ENCODE results near the gene SIN3A.
A peak's percentile ranks its signal among the peaks of the same experiment; 100 is the strongest.
"Not testable (repeated sequence)": the region's sequence is repeated elsewhere in the genome, so short reads cannot be mapped to it uniquely, and the experiment has no call there.

SIN3A gene

GRCh38 chr15:75356006-75356405, 95.5 kb downstream of the SIN3A start:
- DNase-seq = no peak

DNA sequence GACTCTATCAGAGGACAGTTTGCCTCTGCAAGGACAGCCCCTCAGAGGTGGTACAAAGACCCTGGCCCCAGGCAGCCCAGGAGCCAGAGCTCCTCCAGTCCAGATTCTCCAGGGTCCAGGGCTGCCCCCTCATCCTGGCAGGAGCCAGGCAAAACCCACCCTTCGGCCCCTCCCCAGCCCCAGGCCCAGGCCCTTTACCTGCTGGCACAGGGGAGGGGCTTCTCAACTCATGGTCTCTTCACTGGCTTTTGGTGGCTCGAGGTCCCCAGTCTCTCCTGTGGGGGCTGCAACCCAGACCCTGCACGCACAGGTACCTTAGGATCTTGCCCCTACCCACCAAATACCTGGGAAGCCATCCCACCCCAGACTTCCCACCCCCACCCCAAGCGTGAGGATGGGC, 96.1 kb downstream of the SIN3A start:
- no peak for DNase-seq

DNA sequence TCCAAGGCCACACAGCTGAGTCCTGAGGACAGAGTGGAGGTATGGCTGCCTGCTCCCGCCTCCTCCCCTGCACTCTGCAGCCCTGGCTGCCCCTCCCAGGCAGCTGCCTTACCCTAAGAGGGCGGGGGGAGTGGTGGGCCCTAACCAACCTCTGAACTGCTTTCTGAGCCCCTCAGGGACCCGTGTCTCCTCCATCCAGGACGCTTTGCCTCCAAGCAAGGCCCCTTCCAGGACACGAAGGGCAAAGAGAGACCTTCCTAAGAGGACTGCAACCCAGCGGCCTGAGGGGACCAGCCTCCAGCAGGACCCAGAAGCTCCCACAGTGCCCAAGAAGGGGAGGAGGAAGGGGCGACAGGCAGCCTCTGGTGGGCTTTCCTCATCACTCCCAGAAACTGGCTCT, 97.0 kb downstream of the SIN3A start:
- no peak for DNase-seq

DNA sequence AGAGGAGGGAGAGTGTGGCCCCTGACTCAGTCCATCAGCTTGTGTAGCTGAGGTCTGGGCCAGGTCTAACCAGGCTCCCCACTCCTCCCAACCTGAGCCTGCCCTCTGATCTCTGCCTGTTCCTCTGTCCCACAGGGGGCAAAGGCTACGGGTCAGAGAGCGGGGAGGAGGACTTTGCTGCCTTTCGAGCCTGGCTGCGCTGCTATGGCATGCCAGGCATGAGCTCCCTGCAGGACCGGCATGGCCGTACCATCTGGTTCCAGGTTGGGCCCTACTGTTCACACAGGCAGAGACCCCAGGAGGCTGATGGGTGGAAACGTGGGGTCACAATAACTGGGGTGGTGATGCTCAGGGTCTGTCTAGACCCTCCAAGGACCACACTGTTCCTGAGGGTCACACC, 97.9 kb downstream of the SIN3A start:
- no peak for DNase-seq

DNA sequence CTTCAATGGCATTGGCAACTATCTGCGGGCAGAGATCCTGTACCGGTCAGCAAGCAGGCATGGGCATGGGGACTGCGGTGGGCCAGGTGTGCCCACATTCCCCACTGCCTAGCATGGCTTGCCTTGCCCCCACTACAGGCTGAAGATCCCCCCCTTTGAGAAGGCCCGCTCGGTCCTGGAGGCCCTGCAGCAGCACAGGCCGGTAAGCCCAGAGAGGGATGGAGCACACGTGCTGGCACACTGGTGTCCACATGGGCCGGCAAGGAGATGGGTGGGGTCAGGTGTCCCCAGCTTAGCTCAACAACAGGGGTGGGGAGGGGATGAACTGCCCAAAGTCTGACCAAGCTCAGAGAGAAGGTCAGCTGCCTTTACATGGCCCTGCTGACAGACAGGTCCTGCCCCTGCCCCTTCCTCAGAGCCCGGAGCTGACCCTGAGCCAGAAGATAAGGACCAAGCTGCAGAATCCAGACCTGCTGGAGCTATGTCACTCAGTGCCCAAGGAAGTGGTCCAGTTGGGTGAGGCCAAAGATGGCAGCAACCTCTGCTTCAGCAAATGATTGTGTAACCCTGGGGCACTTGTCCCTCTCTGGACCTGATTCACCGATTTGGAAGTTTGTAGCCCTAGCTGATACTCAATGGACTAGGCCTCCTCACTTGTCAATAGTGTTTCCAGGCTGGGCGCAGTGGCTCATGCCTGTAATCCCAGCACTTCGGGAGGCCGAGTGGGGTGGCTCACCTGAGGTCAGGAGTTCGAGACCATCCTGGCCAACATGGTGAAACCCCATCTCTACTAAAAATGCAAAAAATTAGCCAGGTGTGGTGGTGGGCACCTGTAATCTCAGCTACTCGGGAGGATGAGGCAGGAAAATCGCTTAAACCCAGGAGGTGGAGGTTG, 99.1 kb downstream of the SIN3A start:
- no peak for DNase-seq

- DNase-seq = no peak
These were observed 100.7 kb downstream of the SIN3A start for GRCh38 chr15:75350601-75351361.

DNA sequence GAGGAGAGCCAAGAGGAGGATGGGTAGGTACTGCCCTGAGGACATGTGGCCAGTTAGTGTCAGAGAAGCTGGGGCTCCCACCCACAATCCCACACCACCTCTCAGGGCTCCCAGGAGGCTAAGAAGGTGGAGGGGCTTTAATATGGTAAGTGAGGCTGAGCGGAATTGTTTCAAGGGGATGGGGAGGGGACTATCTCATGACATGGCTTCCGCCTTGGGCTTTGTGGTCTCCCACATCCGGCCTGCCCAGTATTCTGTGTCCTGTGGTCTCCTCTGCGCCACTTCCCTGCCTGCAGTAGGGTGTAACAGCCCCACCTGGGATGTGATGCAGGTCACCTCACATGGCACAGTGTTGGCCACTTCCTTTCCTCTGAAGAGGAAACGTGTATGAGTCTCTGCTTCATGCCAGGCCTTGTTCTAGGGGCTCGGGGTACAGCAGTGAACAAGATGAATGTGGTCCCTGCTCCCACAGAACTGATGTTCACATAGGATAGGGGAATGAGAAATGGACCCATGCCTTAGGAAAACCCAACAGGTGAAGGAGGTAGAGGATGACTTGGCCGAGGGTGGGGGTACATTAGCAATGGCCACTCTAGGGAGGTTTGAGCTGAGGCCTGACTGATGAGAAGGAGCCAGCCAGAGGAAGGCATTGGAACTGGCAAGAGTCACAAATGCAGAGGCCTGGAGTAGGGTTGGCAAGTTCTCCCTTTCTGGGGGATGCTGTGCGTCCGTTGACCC, 101.5 kb downstream of the SIN3A start:
- DNase-seq = no peak

DNA sequence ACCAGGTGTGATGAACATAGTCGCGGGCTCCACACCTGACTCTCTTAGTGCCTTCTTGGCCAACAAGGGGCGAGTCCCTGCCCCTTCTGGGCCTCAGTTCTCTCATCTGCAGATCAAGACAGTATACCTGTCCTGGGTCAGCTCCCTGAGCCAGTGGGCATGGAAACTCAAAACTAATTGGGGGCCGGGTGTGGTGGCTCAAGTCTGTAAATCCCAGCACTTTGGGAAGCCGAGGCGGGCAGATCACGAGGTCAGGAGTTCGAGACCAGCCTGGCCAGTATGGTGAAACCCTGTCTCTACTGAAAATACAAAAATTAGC, 102.2 kb downstream of the SIN3A start:
- DNase-seq = not testable (repeated sequence)

- no peak for DNase-seq
These were observed 102.7 kb downstream of the SIN3A start for GRCh38 chr15:75348562-75349350.

DNA sequence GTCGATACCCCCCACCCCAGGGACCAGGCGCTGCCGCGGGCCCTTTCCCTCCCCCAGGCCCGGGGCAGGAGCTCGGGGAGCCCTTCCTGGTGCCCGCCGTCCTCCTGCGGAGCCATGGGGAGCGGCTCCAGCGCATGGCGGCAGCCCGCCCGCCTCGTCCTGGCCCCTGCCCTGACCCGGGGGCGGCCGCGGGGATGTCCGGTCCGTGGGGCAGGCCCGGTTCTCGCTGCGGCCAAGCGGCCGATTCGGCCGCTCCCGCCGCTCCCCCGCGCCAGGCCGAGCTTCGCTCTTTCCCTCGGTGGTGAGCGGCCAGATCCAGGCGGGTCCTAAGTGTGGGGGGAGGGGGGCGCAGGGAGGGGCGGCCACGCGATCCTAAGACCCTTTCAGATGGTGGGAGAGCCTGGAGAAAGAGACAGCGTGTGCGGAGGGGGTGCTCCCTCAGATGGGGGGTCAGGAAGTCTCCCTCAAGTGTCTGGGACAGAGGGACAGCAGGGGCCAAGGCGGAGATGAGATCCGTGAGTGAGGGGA, 103.4 kb downstream of the SIN3A start:
- no peak for DNase-seq

- peak; percentile 15 for DNase-seq
These were observed 104.1 kb downstream of the SIN3A start for GRCh38 chr15:75347222-75348033.

GRCh38 chr15:75346796-75347221, 104.7 kb downstream of the SIN3A start, which contains the start of gene NEIL1:
Gene NEIL1, plus strand, starts transcription at chr15:75347039. Its CDS starts 1,867 bp downstream, at chr15:75348906.
- DNase-seq = no peak

DNA sequence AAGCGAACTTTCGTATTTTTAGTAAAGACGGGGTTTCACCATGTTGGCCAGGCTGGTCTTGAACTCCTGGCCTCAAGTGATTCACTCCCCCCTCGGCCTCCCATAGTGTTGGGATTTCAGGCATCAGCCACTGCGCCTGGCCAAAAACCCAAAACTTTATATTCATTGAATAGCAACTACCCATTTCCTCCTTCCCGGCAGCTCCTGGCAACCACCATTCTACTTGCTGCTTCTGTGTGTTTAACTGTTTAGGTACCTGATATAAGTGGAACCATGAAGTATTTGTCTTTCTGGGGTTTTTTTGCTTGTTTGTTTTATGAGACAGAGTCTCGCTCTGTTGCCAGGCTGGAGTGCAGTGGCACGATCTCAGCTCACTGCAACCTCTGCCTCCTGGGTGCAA, 107.5 kb downstream of the SIN3A start:
- DNase-seq = not testable (repeated sequence)

- DNase-seq = no peak
These were observed 109.3 kb downstream of the SIN3A start for GRCh38 chr15:75342221-75342620.

GRCh38 chr15:75339531-75340240, 111.8 kb downstream of the SIN3A start:
- no peak for DNase-seq

- no peak for DNase-seq
These were observed 112.7 kb downstream of the SIN3A start for GRCh38 chr15:75338661-75339240.

GRCh38 chr15:75335705-75336355, 115.7 kb downstream of the SIN3A start, which contains the start of gene COMMD4:
Gene COMMD4, plus strand, starts transcription at chr15:75336063. Its CDS starts 27 bp downstream, at chr15:75336090.
- peak; percentile 97 for DNase-seq

- no peak for DNase-seq
These were observed 116.2 kb downstream of the SIN3A start for GRCh38 chr15:75335313-75335704.
